Stomach (tissue), 4 donors: Measurements from ENCODE around the gene CUX1.

Experiments used
- CTCF ChIP-seq, 7 experiments: fragments of 450-650 bp in 4 of 7; fragments of 200-600 bp in 3 of 7; sonication (generic) in 3 of 7; IDR thresholded peaks; one replicate each; pipeline ENCODE4 v1.5.1; 2016 to 2019; ENCODE audit warnings: antibody characterized with exemption in 7 of 7, control low read depth in 2 of 7, mild to moderate bottlenecking in 1 of 7
- EP300 ChIP-seq: sonication (generic); formaldehyde crosslinking; IDR thresholded peaks from one replicate; pipeline ENCODE4 v1.6.1; 2017; ENCODE audit warnings: antibody characterized with exemption
- POLR2A ChIP-seq, 4 donors: fragments of 450-650 bp; IDR thresholded peaks; one replicate each; pipeline ENCODE4 v1.6.1; 2016; ENCODE audit warnings: antibody characterized with exemption in 4 of 4, control low read depth in 2 of 4, mild to moderate bottlenecking in 1 of 4, moderate library complexity in 1 of 4

DNA sequence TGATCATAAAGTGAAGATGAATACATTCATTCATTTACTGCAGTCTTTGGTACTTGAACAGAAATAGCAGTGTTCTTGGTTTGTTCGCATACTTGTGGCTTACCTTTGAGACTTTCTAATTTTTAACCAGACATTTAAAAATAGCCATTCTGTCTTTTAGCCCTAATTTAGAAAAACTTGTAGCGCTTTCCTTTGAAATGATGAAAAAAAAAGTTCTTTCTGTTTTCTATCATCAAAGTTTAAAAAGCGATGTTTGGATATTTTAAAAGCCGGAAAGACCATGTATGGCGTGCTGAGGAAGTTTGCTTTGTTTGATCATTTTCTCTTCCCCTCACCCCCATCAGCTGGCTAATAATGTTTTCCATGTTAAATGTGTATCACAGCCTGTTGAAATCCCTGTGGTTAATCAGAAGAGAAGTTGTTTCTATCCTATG is 116.3 kb downstream of the CUX1 start:
- TF ChIP-seq CTCF (IDR thresholded peaks at IDR 0.05) (no peak), EP300 (no peak), POLR2A (IDR thresholded peaks at IDR 0.05) (no peak)
